Measurements from ENCODE around the gene DEFB127. TPM values are rescaled to one million over a fixed set of nuclear protein-coding genes. Genes with fewer than 3 reads are reported as not detected.
"Not testable (repeated sequence)": the region's sequence is repeated elsewhere in the genome, so short reads cannot be mapped to it uniquely, and the experiment has no call there.

Gene DEFB127
- total RNA-seq, 2 experiments from 2014 or later, result not detected

DNA sequence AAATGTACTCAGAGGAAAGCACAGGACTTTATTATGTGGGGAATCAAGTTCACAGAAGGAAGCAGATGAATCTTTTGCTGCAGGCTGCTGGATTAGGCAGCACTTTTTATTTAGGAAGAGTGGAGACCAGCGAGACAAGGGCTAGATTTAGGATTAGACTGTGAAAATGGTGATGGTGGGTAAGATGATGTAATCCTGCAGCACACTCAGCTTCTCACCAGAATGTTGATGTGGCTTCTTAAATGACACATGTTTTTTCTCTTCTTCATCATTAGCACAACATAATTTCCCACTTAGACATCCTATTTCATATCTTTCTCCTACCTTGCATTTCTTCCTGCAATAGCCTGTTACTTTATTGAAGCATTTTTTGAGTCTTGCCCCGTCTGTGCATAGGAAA lies 30.5 kb downstream of the DEFB127 start:
- no peak overlapping the region for H3K27ac Mint-ChIP-seq
- ChIA-PET CTCF (no interaction called here), POLR2A (no interaction called here)
- ATAC-seq (no peak), DNase-seq (no peak)
- H3K4me3 Mint-ChIP-seq, result no peak overlapping the region
- peaks cover 30% of the 10 kb centered on the region for H3K27me3 Mint-ChIP-seq
- intact Hi-C loops (cut with DNase I, micrococcal nuclease), result no loop called here
- peaks cover 12% of the 10 kb centered on the region for H3K9me3 Mint-ChIP-seq (ENCODE audit: low read depth)
- no peaks in the 10 kb centered on the region for H3K36me3 Mint-ChIP-seq (ENCODE audit: low read depth)
- no peaks in the 10 kb centered on the region for H3K4me1 Mint-ChIP-seq

DNA sequence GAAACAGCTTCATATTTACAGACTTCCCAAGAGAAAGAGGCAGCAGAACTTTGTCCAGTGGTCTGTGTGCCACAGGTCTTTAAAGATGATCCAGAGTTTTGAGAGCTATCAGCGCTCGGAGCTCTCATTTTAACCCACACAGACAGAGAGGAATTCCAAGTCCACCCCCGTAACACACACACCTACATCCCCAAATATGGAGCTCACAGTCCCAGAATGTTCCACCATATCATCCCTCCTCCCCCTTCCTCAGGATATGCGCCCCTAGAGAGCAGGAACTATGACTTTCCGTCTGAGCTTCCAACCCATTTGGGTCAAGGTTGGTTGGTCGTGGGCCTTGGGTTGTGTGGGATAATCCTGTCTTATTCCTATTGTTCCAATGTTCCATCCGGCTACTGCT lies 32.4 kb downstream of the DEFB127 start, which contains the start of gene DEFB128:
Gene DEFB128, minus strand, starts transcription at position 101 of the 400 bp plus-strand sequence. Its CDS starts 88 bp downstream, at position 13.
- no peak for DNase-seq
- Mint-ChIP-seq H3K36me3 (ENCODE audit: low read depth) (no peaks in the 10 kb centered on the region), H3K9me3 (ENCODE audit: low read depth) (peaks cover 5% of the 10 kb centered on the region), H3K4me1 (no peaks in the 10 kb centered on the region), H3K27me3 (peaks cover 23% of the 10 kb centered on the region), H3K4me3 (no peak within 1 kb of the TSS), H3K27ac (no peak within 1 kb of the TSS)
- POLR2A ChIA-PET, result no interaction called here
- no peak for ATAC-seq
- CTCF ChIA-PET, result no interaction called here
- intact Hi-C loops (cut with DNase I, micrococcal nuclease), result no loop called here

DNA sequence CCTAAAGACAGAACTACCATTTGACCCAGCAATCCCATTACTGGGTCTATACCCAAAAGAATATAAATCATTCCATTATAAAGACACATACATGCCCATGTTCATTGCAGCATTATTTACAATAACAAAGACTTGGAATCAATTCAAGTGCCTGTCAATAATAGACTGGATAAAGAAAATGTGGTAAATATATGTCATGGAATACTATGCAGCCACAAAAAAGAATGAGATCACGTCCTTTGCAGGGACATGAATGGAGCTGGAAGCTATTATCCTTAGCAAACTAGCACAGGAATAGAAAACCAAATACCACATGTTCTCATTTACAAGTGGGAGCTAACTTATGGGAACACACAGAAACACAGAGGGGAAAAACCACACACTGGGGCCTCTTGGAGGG lies 41.0 kb downstream of the DEFB127 start:
- Mint-ChIP-seq H3K4me3 (no peak overlapping the region), H3K4me1 (no peaks in the 10 kb centered on the region), H3K27me3 (peaks cover 10% of the 10 kb centered on the region), H3K36me3 (ENCODE audit: low read depth) (no peaks in the 10 kb centered on the region), H3K9me3 (ENCODE audit: low read depth) (peaks cover 4% of the 10 kb centered on the region), H3K27ac (no peak overlapping the region)
- DNase-seq (no peak), ATAC-seq (no peak)
- intact Hi-C loops (cut with DNase I, micrococcal nuclease), result no loop called here
- ChIA-PET CTCF (no interaction called here), POLR2A (no interaction called here)

GRCh38 chr20:199996-200395 lies 42.7 kb downstream of the DEFB127 start:
- ATAC-seq (no peak), DNase-seq (no peak)
- no peak overlapping the region for H3K27ac Mint-ChIP-seq
- POLR2A ChIA-PET, result no interaction called here
- H3K4me1 Mint-ChIP-seq, result no peaks in the 10 kb centered on the region
- no peaks in the 10 kb centered on the region for H3K36me3 Mint-ChIP-seq (ENCODE audit: low read depth)
- peaks cover 13% of the 10 kb centered on the region for H3K27me3 Mint-ChIP-seq
- no peak overlapping the region for H3K4me3 Mint-ChIP-seq
- H3K9me3 Mint-ChIP-seq (ENCODE audit: low read depth), result peaks cover 4% of the 10 kb centered on the region
- intact Hi-C loops (cut with DNase I, micrococcal nuclease), result no loop called here
- CTCF ChIA-PET, result interaction anchor here (0.6 to 0.8 kb wide), 2 partner anchors 14 to 134 kb away, joined by 3 to 4 read pairs; no protein-coding TSS in a partner anchor

DNA sequence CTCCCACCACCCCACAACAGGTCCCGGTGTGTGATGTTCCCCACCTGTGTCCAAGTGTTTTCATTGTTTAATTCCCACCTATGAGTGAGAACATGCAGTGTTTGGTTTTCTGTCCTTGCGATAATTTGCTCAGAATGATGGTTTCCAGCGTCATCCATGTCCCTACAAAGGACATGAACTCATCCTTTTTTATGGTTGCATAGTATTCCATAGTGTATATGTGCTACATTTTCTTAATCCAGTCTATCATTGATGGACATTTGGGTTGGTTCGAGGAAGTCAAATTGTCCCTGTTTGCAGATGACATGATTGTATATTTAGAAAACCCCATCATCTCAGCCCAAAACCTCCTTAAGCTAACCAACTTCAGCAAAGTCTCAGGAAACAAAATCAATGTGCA lies 46.4 kb downstream of the DEFB127 start:
- H3K27me3 Mint-ChIP-seq; H3K27ac Mint-ChIP-seq; POLR2A ChIA-PET; H3K9me3 Mint-ChIP-seq (ENCODE audit: low read depth); intact Hi-C loops (cut with DNase I, micrococcal nuclease); DNase-seq; CTCF ChIA-PET; H3K4me1 Mint-ChIP-seq; ATAC-seq; H3K4me3 Mint-ChIP-seq; H3K36me3 Mint-ChIP-seq (ENCODE audit: low read depth): not testable (repeated sequence)

Other genes starting within 250 kb of the DEFB127 start
- not detected for gene DEFB125, start 69.8 kb upstream of the DEFB127 start, total RNA-seq
- gene DEFB126, start 14.9 kb upstream of the DEFB127 start, total RNA-seq, result not detected
- gene DEFB128, start 32.3 kb downstream of the DEFB127 start, total RNA-seq, result not detected
- gene DEFB129, start 69.8 kb downstream of the DEFB127 start, total RNA-seq, result not detected
- not detected for gene DEFB132, start 100.3 kb downstream of the DEFB127 start, total RNA-seq
- gene C20orf96, start 133.3 kb downstream of the DEFB127 start, total RNA-seq, result 1 to 10 TPM; 7.0 to 8.1 TPM
- gene ZCCHC3, start 140.1 kb downstream of the DEFB127 start, total RNA-seq, result 10 to 100 TPM; 15.6 to 16.4 TPM
- 1 to 10 TPM; 8.1 to 8.5 TPM for gene SOX12, start 168.1 kb downstream of the DEFB127 start, total RNA-seq
- gene NRSN2, start 189.7 kb downstream of the DEFB127 start, total RNA-seq, result 1 to 10 TPM; 5.2 to 7.5 TPM
- gene TRIB3, start 223.3 kb downstream of the DEFB127 start, total RNA-seq, result 10 to 100 TPM; 60.9 to 63.0 TPM